Loucy (cell line): ENCODE results near the gene MGAM2.

Experiments
- CTCF ChIP-seq: fragments of 200-600 bp; sonication (generic); conservative IDR thresholded peaks from 2 replicates; pipeline ENCODE4 v1.5.1; 2014; ENCODE audit warnings: mild to moderate bottlenecking, antibody characterized with exemption, low read length
- EZH2phosphoT487 ChIP-seq: fragments of 200-600 bp; IDR thresholded peaks from 2 replicates; pipeline ENCODE4 v1.6.1; 2018; ENCODE audit warnings: antibody characterized with exemption, mild to moderate bottlenecking, moderate library complexity, borderline replicate concordance

GRCh38 chr7:142194201-142194600 lies 82.7 kb downstream of the MGAM2 start:
- TF ChIP-seq CTCF (no peak), EZH2phosphoT487 (no peak)
